ENCODE results near the gene SLC24A2. TPM values are rescaled to one million over a fixed set of nuclear protein-coding genes. Genes with fewer than 3 reads are reported as not detected.

Gene SLC24A2
- total RNA-seq, 4 donors from 2014 or later, result not detected

GRCh38 chr9:19812194-19812593 is 23.4 kb upstream of the SLC24A2 start:
- no peak for TF ChIP-seq CTCF (IDR thresholded peaks at IDR 0.05)
- TF ChIP-seq POLR2A (IDR thresholded peaks at IDR 0.05), result no peak
- no peak for TF ChIP-seq EP300 (IDR thresholded peaks at IDR 0.05)
- Histone ChIP-seq H3K9me3 (peaks cover 0 to 8% (median 1%) of the 10 kb centered on the region in 4 donors), H3K36me3 (no peaks in the 10 kb centered on the region), H3K27ac (no peak overlapping the region), H3K4me1 (no peaks in the 10 kb centered on the region), H3K4me3 (no peak overlapping the region), H3K27me3 (no peaks in the 10 kb centered on the region)
- no peak for DNase-seq (ENCODE audit: low spot score in 2 of 2)

GRCh38 chr9:19809422-19810269 is 20.8 kb upstream of the SLC24A2 start:
- no peaks in the 10 kb centered on the region for H3K4me1 ChIP-seq
- peaks cover 0 to 8% (median 1%) of the 10 kb centered on the region in 4 donors for H3K9me3 ChIP-seq
- WGBS, 2 donors, result 87 to 93% methylated on average over 16 of the region's 16 CpGs

GRCh38 chr9:19807182-19807892 is 18.5 kb upstream of the SLC24A2 start:
- Histone ChIP-seq H3K27ac (no peak overlapping the region), H3K9me3 (peaks cover 0 to 2% (median 0%) of the 10 kb centered on the region in 4 donors), H3K4me3 (no peak overlapping the region), H3K4me1 (no peaks in the 10 kb centered on the region), H3K27me3 (no peaks in the 10 kb centered on the region), H3K36me3 (no peaks in the 10 kb centered on the region)
- TF ChIP-seq CTCF (IDR thresholded peaks at IDR 0.05) (no peak), EP300 (IDR thresholded peaks at IDR 0.05) (no peak), POLR2A (IDR thresholded peaks at IDR 0.05) (no peak)
- DNase-seq (ENCODE audit: low spot score in 2 of 2), result no peak
- 26 to 33% methylated on average over 4 of the region's 4 CpGs for WGBS, 2 donors

More at GRCh38 chr9:19809422-19810269, 20.8 kb upstream of the SLC24A2 start:
- TF ChIP-seq CTCF (IDR thresholded peaks at IDR 0.05) (no peak), POLR2A (IDR thresholded peaks at IDR 0.05) (no peak), EP300 (IDR thresholded peaks at IDR 0.05) (no peak)
- no peak for DNase-seq (ENCODE audit: low spot score in 2 of 2)
- Histone ChIP-seq H3K27ac (no peak overlapping the region), H3K36me3 (no peaks in the 10 kb centered on the region), H3K4me3 (no peak overlapping the region), H3K27me3 (no peaks in the 10 kb centered on the region)

GRCh38 chr9:19804431-19804830 is 15.6 kb upstream of the SLC24A2 start:
- TF ChIP-seq EP300 (IDR thresholded peaks at IDR 0.05) (no peak), CTCF (IDR thresholded peaks at IDR 0.05) (no peak), POLR2A (IDR thresholded peaks at IDR 0.05) (no peak)
- H3K27me3 ChIP-seq, result no peaks in the 10 kb centered on the region
- H3K9me3 ChIP-seq, result no peaks in the 10 kb centered on the region
- H3K36me3 ChIP-seq, result no peaks in the 10 kb centered on the region
- DNase-seq (ENCODE audit: low spot score in 2 of 2), result no peak
- H3K27ac ChIP-seq, result no peak overlapping the region
- 33 to 34% methylated on average over 1 of the region's 1 CpG for WGBS, 2 donors
- H3K4me1 ChIP-seq, result no peaks in the 10 kb centered on the region
- no peak overlapping the region for H3K4me3 ChIP-seq

DNA sequence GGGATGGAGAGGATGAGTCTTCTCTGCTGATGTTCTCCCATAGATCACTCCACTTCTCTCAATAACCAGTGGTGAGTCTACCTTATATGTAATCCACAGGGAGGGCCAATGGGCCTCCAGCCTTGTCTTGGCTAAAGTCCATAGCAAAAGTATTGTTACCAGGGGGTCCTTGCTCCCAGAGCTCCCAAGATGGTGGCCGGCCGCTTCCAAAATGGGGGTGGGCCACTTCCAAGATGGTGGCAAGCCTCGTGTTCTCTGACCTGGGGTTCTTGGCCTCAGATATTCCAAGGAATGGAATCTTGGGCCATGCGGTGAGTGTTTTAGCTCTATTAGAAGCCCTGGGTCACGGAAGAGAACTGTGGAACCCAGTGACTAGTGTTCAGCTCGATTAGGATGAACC is 12.0 kb upstream of the SLC24A2 start:
- TF ChIP-seq CTCF (IDR thresholded peaks at IDR 0.05), result no peak
- no peak for TF ChIP-seq POLR2A (IDR thresholded peaks at IDR 0.05)
- no peak for TF ChIP-seq EP300 (IDR thresholded peaks at IDR 0.05)
- DNase-seq (ENCODE audit: low spot score in 2 of 2), result no peak
- no peaks in the 10 kb centered on the region for H3K27me3 ChIP-seq
- no peaks in the 10 kb centered on the region for H3K9me3 ChIP-seq
- no peak overlapping the region for H3K27ac ChIP-seq
- no peaks in the 10 kb centered on the region for H3K36me3 ChIP-seq
- no peaks in the 10 kb centered on the region for H3K4me1 ChIP-seq
- no peak overlapping the region for H3K4me3 ChIP-seq
- 79 to 90% methylated on average over 6 of the region's 6 CpGs for WGBS, 2 donors

Data from tibial nerve (tissue), 4 donors.